Vagina (tissue), 2 donors: Measurements from ENCODE around the gene AATK. TPM values are rescaled to one million over a fixed set of nuclear protein-coding genes. Genes with fewer than 3 reads are reported as not detected.

Experiments
- DNase-seq, 2 donors: peaks; one replicate each; pipeline ENCODE4 v3.0.0-alpha.2; 2017; ENCODE audit errors: extremely low spot score in 2 of 2
- H3K27ac ChIP-seq: fragments of 200-600 bp; sonication (generic); one replicate; pipeline ENCODE4 v1.5.1; 2019
- H3K27me3 ChIP-seq: fragments of 200-600 bp; sonication (generic); one replicate; pipeline ENCODE4 v1.5.1; 2019
- H3K36me3 ChIP-seq, 2 donors: fragments of 200-600 bp; sonication (generic); one replicate each; pipeline ENCODE4 v1.5.1; 2017 to 2019
- H3K4me1 ChIP-seq: fragments of 200-600 bp; sonication (generic); one replicate; pipeline ENCODE4 v1.5.1; 2019
- H3K4me3 ChIP-seq, 2 donors: fragments of 200-600 bp; sonication (generic); 1 replicate in 1 of 2; 2 replicates in 1 of 2; pipeline ENCODE4 v1.5.1; 2016 to 2019
- H3K9me3 ChIP-seq: fragments of 200-600 bp; sonication (generic); one replicate; pipeline ENCODE4 v1.5.1; 2019
- POLR2A ChIP-seq, 2 donors: fragments of 450-650 bp; IDR thresholded peaks; one replicate each; pipeline ENCODE4 v1.6.1; 2017; ENCODE audit warnings: antibody characterized with exemption in 2 of 2, mild to moderate bottlenecking in 2 of 2, moderate library complexity in 2 of 2
- POLR2AphosphoS5 ChIP-seq, 2 donors: sonication (generic); formaldehyde crosslinking; IDR thresholded peaks; one replicate each; pipeline ENCODE4 v1.9.0; 2017; ENCODE audit warnings: antibody characterized with exemption in 2 of 2, mild to moderate bottlenecking in 2 of 2, low read depth in 1 of 2; ENCODE audit not compliant: insufficient read depth in 1 of 2
- intact Hi-C: fragments of 100-400 bp; cut with DNase I; formaldehyde crosslinking; loops from one replicate; pipeline ENCODE4 v1.15.1; 2023
- total RNA-seq: library from RNA; depleted of rRNA; stranded (reverse); fragments of >200 nt; gene quantifications from one replicate; pipeline ENCODE4 v1.2.3, GENCODE V29; 2016
- TF ChIP-seq, protein P1 (sequence below), 3 experiments: fragments of 450-650 bp in 2 of 3; fragments of 200-600 bp in 1 of 3; sonication (generic) in 1 of 3; IDR thresholded peaks; one replicate each; pipeline ENCODE4 v1.5.1; 2017 to 2019; ENCODE audit warnings: antibody characterized with exemption in 3 of 3, mild to moderate bottlenecking in 2 of 3, moderate library complexity in 2 of 3

AATK gene
- total RNA-seq, 1 donor from 2014 or later = 6.4 TPM

DNA sequence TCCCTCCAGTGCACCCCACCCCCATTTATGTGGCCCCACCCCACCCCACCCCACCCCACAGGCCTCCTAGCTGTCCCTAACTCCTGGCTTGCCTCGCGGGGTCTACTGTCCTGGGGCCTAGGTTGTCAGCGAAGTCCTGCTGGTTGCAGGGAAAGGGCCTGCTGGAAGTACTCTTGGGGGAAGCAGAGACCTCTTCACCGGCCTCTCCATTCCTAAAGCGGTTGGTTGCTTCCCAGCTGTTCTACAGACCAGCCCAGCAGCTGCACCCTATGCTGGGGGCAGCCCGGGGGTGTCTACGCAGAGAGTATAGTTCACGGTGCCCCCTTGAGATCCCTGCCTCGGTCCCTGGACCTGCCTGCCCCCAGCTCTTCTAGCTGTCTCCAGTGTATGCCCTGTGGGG is 74.9 kb downstream of the AATK start:
- intact Hi-C loops = no loop called here
- H3K36me3 ChIP-seq = peaks cover 0 to 13% of the 10 kb centered on the region in 2 donors
- DNase-seq = no peak
- H3K4me3 ChIP-seq = no peak overlapping the region
- peaks cover 80% of the 10 kb centered on the region for H3K4me1 ChIP-seq
- H3K9me3 ChIP-seq = no peaks in the 10 kb centered on the region
- TF ChIP-seq, protein P1, sequence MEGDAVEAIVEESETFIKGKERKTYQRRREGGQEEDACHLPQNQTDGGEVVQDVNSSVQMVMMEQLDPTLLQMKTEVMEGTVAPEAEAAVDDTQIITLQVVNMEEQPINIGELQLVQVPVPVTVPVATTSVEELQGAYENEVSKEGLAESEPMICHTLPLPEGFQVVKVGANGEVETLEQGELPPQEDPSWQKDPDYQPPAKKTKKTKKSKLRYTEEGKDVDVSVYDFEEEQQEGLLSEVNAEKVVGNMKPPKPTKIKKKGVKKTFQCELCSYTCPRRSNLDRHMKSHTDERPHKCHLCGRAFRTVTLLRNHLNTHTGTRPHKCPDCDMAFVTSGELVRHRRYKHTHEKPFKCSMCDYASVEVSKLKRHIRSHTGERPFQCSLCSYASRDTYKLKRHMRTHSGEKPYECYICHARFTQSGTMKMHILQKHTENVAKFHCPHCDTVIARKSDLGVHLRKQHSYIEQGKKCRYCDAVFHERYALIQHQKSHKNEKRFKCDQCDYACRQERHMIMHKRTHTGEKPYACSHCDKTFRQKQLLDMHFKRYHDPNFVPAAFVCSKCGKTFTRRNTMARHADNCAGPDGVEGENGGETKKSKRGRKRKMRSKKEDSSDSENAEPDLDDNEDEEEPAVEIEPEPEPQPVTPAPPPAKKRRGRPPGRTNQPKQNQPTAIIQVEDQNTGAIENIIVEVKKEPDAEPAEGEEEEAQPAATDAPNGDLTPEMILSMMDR (IDR thresholded peaks at IDR 0.05) = no peak
- TF ChIP-seq POLR2AphosphoS5 (IDR thresholded peaks at IDR 0.05; ENCODE audit: insufficient read depth in 1 of 2, low read depth in 1 of 2) (no peak), POLR2A (IDR thresholded peaks at IDR 0.05) (no peak)
- no peaks in the 10 kb centered on the region for H3K27me3 ChIP-seq
- H3K27ac ChIP-seq = peak overlapping the region; percentile 94

DNA sequence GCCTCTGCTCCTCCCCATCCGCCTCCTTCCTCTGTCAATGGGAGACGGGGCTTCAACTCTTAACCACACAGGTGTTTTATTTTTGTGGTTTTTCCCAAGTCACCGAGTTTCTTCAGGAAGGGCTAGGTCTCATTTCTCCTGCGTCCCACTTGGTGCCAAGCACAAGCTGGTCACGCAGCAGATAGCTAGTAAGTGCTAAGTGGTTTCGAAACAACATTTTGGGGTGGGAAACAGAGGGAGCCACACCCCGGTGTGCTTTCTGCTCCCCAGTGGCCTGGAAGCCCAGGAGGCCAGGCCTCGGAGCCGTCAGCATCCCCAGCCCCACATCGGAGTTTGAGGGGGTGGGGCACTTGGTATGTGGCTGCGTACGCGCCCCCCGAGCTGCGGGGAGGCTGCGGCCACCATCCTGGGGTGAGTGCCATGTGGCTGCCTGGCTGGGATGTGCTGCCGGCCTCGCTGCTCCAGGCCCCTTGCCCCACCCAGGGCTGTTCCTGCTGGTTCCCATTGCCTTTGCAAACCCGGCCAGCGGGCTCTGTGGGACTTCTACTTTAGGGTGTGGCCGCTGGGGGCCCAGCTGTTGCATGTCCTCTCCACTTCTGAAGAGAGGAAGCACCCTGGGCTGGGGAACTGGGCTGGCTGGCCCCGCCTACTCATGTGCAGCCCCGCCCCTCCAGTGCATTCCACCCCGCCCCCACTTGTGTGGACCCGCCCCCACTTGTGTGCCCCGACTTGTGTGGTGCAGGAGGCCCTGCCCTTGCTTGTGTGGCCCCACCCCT is 75.5 kb downstream of the AATK start:
- intact Hi-C loops = no loop called here
- no peak for DNase-seq
- Histone ChIP-seq H3K27ac (peak overlapping the region; percentile 94), H3K36me3 (peaks cover 0 to 14% of the 10 kb centered on the region in 2 donors), H3K4me3 (no peak overlapping the region), H3K27me3 (no peaks in the 10 kb centered on the region), H3K4me1 (peaks cover 80% of the 10 kb centered on the region), H3K9me3 (no peaks in the 10 kb centered on the region)
- TF ChIP-seq, protein P1 (IDR thresholded peaks at IDR 0.05) = no peak
- no peak for TF ChIP-seq POLR2AphosphoS5 (IDR thresholded peaks at IDR 0.05; ENCODE audit: insufficient read depth in 1 of 2, low read depth in 1 of 2)
- no peak for TF ChIP-seq POLR2A (IDR thresholded peaks at IDR 0.05)

DNA sequence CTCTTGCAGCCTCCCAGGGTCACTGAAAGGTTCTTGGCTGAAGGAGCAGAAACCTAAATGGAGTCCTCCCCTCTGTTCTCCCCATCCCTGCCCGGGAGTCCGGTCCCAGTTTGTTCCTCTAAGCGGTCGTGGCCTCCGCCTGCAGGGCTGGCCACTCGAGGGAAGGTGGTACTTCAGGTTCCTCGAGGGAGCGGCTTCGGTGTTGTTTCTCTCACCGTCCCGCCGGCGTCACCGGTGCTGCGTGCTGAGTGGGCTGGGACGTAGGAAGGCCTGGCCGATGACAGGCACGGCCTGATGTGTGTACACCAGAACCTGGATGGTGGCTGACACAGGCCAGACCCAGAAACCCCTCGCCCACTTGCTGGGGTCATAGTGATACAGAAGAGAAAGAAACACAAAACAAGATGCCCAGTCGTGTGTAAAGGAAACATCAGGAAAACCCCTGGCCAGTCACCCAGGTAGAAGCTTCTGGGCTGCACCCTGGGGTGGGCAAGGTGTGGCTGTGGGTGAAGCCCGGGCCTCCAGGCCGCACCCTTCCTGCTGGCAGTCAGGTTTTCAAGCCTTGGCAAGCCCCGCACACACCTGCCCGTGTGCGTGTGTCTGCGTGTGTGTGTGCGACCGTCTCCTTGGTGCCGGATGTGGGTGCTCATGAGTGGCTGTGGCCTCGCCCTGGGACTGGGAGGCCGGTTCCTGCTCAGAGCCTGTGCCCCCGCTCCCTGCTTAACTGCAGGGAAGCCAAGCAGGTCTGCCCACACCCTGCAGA is 79.1 kb downstream of the AATK start:
- Histone ChIP-seq H3K27me3 (no peaks in the 10 kb centered on the region), H3K4me3 (no peak overlapping the region), H3K9me3 (no peaks in the 10 kb centered on the region), H3K27ac (peak overlapping the region; percentile 60), H3K36me3 (peaks cover 0 to 24% of the 10 kb centered on the region in 2 donors), H3K4me1 (peaks cover 63% of the 10 kb centered on the region)
- no peak for DNase-seq
- intact Hi-C loops = loop anchor here (5.0 kb wide), 1 partner anchor 40 kb away; no protein-coding TSS in a partner anchor
- TF ChIP-seq POLR2A (IDR thresholded peaks at IDR 0.05) (no peak), POLR2AphosphoS5 (IDR thresholded peaks at IDR 0.05; ENCODE audit: insufficient read depth in 1 of 2, low read depth in 1 of 2) (peak; percentile 17 to 40)
- TF ChIP-seq, protein P1 (IDR thresholded peaks at IDR 0.05) = no peak

DNA sequence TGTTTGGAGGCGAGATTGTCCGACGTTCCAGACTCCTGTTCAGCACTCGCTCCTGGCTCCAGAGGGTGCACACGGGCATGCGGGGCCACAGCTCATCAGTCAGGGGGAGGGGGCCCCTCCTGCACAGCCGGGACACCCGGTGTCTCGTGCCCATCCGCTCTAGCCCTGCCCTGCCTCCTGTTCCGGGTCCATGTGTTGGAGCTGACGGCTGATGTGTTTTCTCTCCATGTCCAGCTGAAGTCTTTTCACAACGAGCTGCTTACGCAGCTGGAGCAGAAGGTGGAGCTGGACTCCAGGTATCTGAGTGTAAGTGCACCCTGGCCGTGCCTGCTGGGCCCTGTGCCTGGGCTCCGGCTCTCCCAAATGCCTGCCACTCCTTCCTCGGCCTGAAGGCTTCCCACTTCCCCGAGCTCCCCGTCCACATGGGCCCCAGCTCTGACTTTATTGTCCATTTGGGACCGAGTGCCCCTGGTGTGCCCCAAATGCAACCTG is 80.6 kb downstream of the AATK start:
- peaks cover 61% of the 10 kb centered on the region for H3K4me1 ChIP-seq
- no peaks in the 10 kb centered on the region for H3K27me3 ChIP-seq
- peaks cover 0 to 24% of the 10 kb centered on the region in 2 donors for H3K36me3 ChIP-seq
- no peak for DNase-seq
- H3K9me3 ChIP-seq = no peaks in the 10 kb centered on the region
- TF ChIP-seq POLR2A (IDR thresholded peaks at IDR 0.05) = no peak
- peak overlapping the region; percentile 60 for H3K27ac ChIP-seq
- no peak overlapping the region for H3K4me3 ChIP-seq
- intact Hi-C loops = loop anchor here (5.0 kb wide), 1 partner anchor 38 kb away; no protein-coding TSS in a partner anchor

DNA sequence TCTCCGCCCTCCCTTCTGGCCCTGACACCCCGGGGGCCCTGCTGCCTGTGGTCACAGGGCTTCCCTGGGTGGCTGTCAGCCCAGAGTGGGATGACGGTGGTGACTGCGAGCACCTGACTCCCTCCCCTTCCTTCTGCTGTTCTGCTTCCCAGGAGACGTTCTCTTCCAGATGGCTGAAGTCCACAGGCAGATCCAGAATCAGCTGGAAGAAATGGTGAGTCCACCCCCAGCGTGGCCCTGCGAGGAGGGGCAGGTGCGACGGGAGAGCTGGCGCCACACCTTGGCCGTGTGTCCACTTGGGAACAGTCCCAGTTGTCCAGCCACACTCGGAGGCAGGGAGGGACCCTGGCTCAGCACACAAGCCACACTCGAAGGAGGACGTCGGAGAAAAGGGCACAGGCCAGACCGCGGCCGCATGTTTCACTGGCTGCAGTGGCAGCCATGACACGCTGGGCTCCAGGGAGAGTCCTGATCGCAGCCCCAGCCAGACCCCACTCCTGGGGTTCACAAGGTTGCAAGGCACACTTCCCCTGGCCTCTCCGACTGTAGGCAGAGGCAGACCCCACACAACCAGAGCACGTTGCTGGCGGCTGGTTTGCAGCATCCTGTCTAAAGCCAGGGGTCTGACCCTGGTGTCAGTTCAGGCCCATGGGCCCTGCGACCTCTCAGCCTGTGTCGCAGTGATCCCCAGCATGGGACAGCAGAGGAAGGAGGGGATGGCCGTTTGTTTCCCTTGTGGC is 81.2 kb downstream of the AATK start:
- H3K27ac ChIP-seq = peak overlapping the region; percentile 60
- H3K4me3 ChIP-seq = no peak overlapping the region
- TF ChIP-seq POLR2AphosphoS5 (IDR thresholded peaks at IDR 0.05; ENCODE audit: insufficient read depth in 1 of 2, low read depth in 1 of 2) (peak in 1 of 2 donors; percentile 17), POLR2A (IDR thresholded peaks at IDR 0.05) (no peak)
- H3K27me3 ChIP-seq = no peaks in the 10 kb centered on the region
- H3K4me1 ChIP-seq = peaks cover 55% of the 10 kb centered on the region
- H3K9me3 ChIP-seq = no peaks in the 10 kb centered on the region
- peaks cover 0 to 24% of the 10 kb centered on the region in 2 donors for H3K36me3 ChIP-seq
- intact Hi-C loops = loop anchor here (5.0 kb wide), 1 partner anchor 38 kb away; no protein-coding TSS in a partner anchor
- DNase-seq = no peak
